Endothelial cell of umbilical vein (primary cell): Measurements from ENCODE around the gene OPTC. TPM values are rescaled to one million over a fixed set of nuclear protein-coding genes. Genes with fewer than 3 reads are reported as not detected.

Experiments used
- BruUV-seq: library from RNA; stranded (reverse); fragments of 400-500 nt; replicated peaks from 2 replicates; lab custom pipeline; 2021; lab: Mats Ljungman, UMichigan
- CTCF ChIA-PET: fragments of 300-600, 350-600 bp; sonication (Branson Sonifier 250); formaldehyde crosslinking; loops from one replicate; lab custom pipeline; 2021; ENCODE audit warnings: antibody characterized with exemption, inconsistent platforms; lab: Charles Lee
- POLR2A ChIA-PET: fragments of 300-600, 350-600 bp; sonication (Branson Sonifier 250); formaldehyde crosslinking; loops from one replicate; lab custom pipeline; 2021; ENCODE audit warnings: antibody characterized with exemption, inconsistent platforms; lab: Charles Lee
- DNase-seq: peaks from one replicate; pipeline ENCODE4 v3.0.0-alpha.2; 2011; ENCODE audit warnings: low read depth, low spot score
- FAIRE-seq: peaks from 2 replicates; lab custom pipeline; 2011; peaks lifted over from hg19 to GRCh38; lab: Jason Lieb, UNC
- H2AFZ ChIP-seq: 2 replicates; pipeline ENCODE4 v1.6.0; 2012; ENCODE audit warnings: low read depth, low read length, control low read depth, inconsistent platforms
- H3K27ac ChIP-seq: 2 replicates; pipeline ENCODE4 v1.5.1; 2011; ENCODE audit warnings: low read depth, mild to moderate bottlenecking, control low read depth, low read length, moderate library complexity; ENCODE audit not compliant: insufficient read depth
- H3K27me3 ChIP-seq, 2 experiments: 2 replicates each; pipeline versions ENCODE4 v1.6.0 to v1.6.1; 2011; ENCODE audit warnings: low read length in 2 of 2, mixed read lengths in 1 of 2; ENCODE audit not compliant: control insufficient read depth in 2 of 2, insufficient read depth in 2 of 2
- H3K36me3 ChIP-seq, 2 experiments: 2 replicates in 1 of 2; 3 replicates in 1 of 2; pipeline ENCODE4 v1.5.1; 2011; ENCODE audit warnings: low read length in 2 of 2, mild to moderate bottlenecking in 1 of 2, moderate library complexity in 1 of 2; ENCODE audit not compliant: control insufficient read depth in 2 of 2, insufficient read depth in 2 of 2; ENCODE audit errors: extremely low read depth in 1 of 2
- H3K4me1 ChIP-seq: 3 replicates; pipeline ENCODE4 v1.5.1; 2011; ENCODE audit warnings: mild to moderate bottlenecking, low read length; ENCODE audit not compliant: control insufficient read depth, insufficient read depth; ENCODE audit errors: extremely low read depth
- H3K4me2 ChIP-seq: 2 replicates; pipeline ENCODE4 v1.6.1; 2011; ENCODE audit warnings: low read length, control low read depth, mixed read lengths; ENCODE audit not compliant: insufficient read depth
- H3K4me3 ChIP-seq, 3 experiments: fragments of 200-600 bp in 1 of 3; sonication (generic), shearing (Covaris generic) in 1 of 3; replicated peaks in 1 of 3; 2 replicates each; pipeline ENCODE4 v1.5.1; 2011 to 2016; ENCODE audit warnings: control low read depth in 3 of 3, low read length in 3 of 3, mild to moderate bottlenecking in 2 of 3, inconsistent platforms in 1 of 3, low read depth in 1 of 3, moderate library complexity in 1 of 3; ENCODE audit not compliant: insufficient read depth in 1 of 3
- H3K79me2 ChIP-seq: 2 replicates; pipeline ENCODE4 v1.6.0; 2012; ENCODE audit warnings: low read length, inconsistent platforms; ENCODE audit not compliant: control insufficient read depth, insufficient read depth
- H3K9ac ChIP-seq: replicated peaks from 2 replicates; pipeline ENCODE3; 2011; ENCODE audit warnings: low read length, control low read depth; ENCODE audit not compliant: insufficient read depth; ENCODE audit errors: extremely low read depth
- H3K9me1 ChIP-seq: replicated peaks from 3 replicates; pipeline ENCODE4 v1.6.0; 2011; ENCODE audit warnings: mild to moderate bottlenecking, low read length; ENCODE audit not compliant: control insufficient read depth, insufficient read depth; ENCODE audit errors: extremely low read depth
- H3K9me3 ChIP-seq: replicated peaks from 2 replicates; pipeline ENCODE4 v1.5.1; 2012; ENCODE audit warnings: low read length, inconsistent platforms; ENCODE audit not compliant: control insufficient read depth, insufficient read depth
- H4K20me1 ChIP-seq: replicated peaks from 2 replicates; pipeline ENCODE3; 2011; ENCODE audit warnings: mild to moderate bottlenecking, low read length; ENCODE audit not compliant: control insufficient read depth, insufficient read depth; ENCODE audit errors: extremely low read depth
- CTCF ChIP-seq, 2 donors: IDR thresholded peaks; 1 replicate in 1 of 2; 2 replicates in 1 of 2; pipeline ENCODE4 v1.5.1; 2011; ENCODE audit warnings: low read length in 2 of 2, mild to moderate bottlenecking in 2 of 2, moderate library complexity in 2 of 2, control low read depth in 1 of 2, inconsistent platforms in 1 of 2, low read depth in 1 of 2; ENCODE audit not compliant: insufficient read depth in 1 of 2; ENCODE audit errors: extremely low read depth in 1 of 2
- EZH2 ChIP-seq: IDR thresholded peaks from 2 replicates; pipeline ENCODE4 v1.6.1; 2012; ENCODE audit warnings: borderline replicate concordance, low read depth, mild to moderate bottlenecking, moderate library complexity, low read length, inconsistent platforms; ENCODE audit not compliant: severe bottlenecking
- FOS ChIP-seq: IDR thresholded peaks from 2 replicates; pipeline ENCODE4 v1.6.1; 2011; ENCODE audit warnings: mild to moderate bottlenecking, low read length, moderate library complexity, borderline replicate concordance; ENCODE audit not compliant: insufficient read depth
- GATA2 ChIP-seq: IDR thresholded peaks from 2 replicates; pipeline ENCODE4 v1.7.0; 2011; ENCODE audit warnings: low read depth, mild to moderate bottlenecking, moderate library complexity, mixed read lengths, low read length; ENCODE audit not compliant: insufficient read length, insufficient read depth
- JUN ChIP-seq: IDR thresholded peaks from 2 replicates; pipeline ENCODE4 v1.6.1; 2011; ENCODE audit warnings: borderline replicate concordance, low read depth; ENCODE audit not compliant: insufficient read length, insufficient read depth
- MAX ChIP-seq: IDR thresholded peaks from 2 replicates; pipeline ENCODE4 v1.6.1; 2011; ENCODE audit not compliant: insufficient read depth, insufficient read length
- MYC ChIP-seq: IDR thresholded peaks from one replicate; pipeline ENCODE4 v1.6.1; 2011; ENCODE audit warnings: mild to moderate bottlenecking, low read depth, low read length
- POLR2A ChIP-seq: IDR thresholded peaks from 2 replicates; pipeline ENCODE4 v1.6.1; 2012; ENCODE audit warnings: low read depth, mild to moderate bottlenecking, control low read depth, low read length
- POLR2AphosphoS5 ChIP-seq: IDR thresholded peaks from 2 replicates; pipeline ENCODE4 v1.6.1; 2012; ENCODE audit warnings: low read depth, mild to moderate bottlenecking, control low read depth, low read length, moderate library complexity; ENCODE audit not compliant: insufficient read depth
- dilution Hi-C: fragments of 300-500 bp; cut with MboI; formaldehyde crosslinking; loops from one replicate; pipeline ENCODE4 v1.15.0; 2019; ENCODE audit warnings: low sequenced_read_pairs; ENCODE audit not compliant: extremely low pct_ligation_motif_present
- intact Hi-C: fragments of 100-400 bp; cut with micrococcal nuclease; formaldehyde crosslinking; loops from one replicate; pipeline ENCODE4 v1.10.0; 2022
- polyA plus RNA-seq, 4 experiments: library from polyadenylated mRNA; depleted of rRNA in 3 of 4; stranded (reverse) in 3 of 4; unstranded in 1 of 4; fragments of >200 nt; gene quantifications; 2 replicates each; pipeline versions ENCODE4 v1.2.1 to v1.2.3, GENCODE V29; 2011 to 2012; ENCODE audit warnings: missing spikeins in 1 of 4
- total RNA-seq: library from RNA; stranded (reverse); gene quantifications from 2 replicates; pipeline ENCODE4 v1.2.3, GENCODE V29; 2021

OPTC gene
- total and polyA plus RNA-seq, 2 donors (not counting 3 experiments of a cell fraction or from before 2014, with no cell fraction given), result not detected

- TF ChIP-seq JUN, result no peak
- no peak for TF ChIP-seq CTCF (IDR thresholded peaks at IDR 0.05; ENCODE audit: extremely low read depth in 1 of 2, insufficient read depth in 1 of 2, low read depth in 1 of 2, low read length in 2 of 2)
- TF ChIP-seq EZH2, result no peak
- TF ChIP-seq GATA2, result no peak
- no peak for TF ChIP-seq POLR2AphosphoS5
- no peak for TF ChIP-seq MYC
- TF ChIP-seq POLR2A, result no peak
- TF ChIP-seq MAX, result no peak
- no peak for TF ChIP-seq FOS
- Histone ChIP-seq H3K27ac (no peak overlapping the region), H3K27me3 (peaks cover 6 to 8% of the 10 kb centered on the region in 2 experiments), H3K36me3 (no peaks in the 10 kb centered on the region), H4K20me1 (no peaks in the 10 kb centered on the region), H3K79me2 (no peaks in the 10 kb centered on the region), H2AFZ (no peak overlapping the region), H3K4me1 (no peaks in the 10 kb centered on the region), H3K9me1 (no peaks in the 10 kb centered on the region), H3K9me3 (no peaks in the 10 kb centered on the region), H3K4me2 (no peak overlapping the region), H3K9ac (no peak overlapping the region), H3K4me3 (no peak overlapping the region)
- CTCF ChIA-PET, result interaction anchor here (0.9 to 7.3 kb wide), 3 partner anchors 14 to 223 kb away, joined by 4 to 125 read pairs (median 8); no protein-coding TSS in a partner anchor
- intact Hi-C loops, result no loop called here
- POLR2A ChIA-PET, result no interaction called here
- dilution Hi-C loops, result no loop called here
- FAIRE-seq, result no peak
- no TSS peak for BruUV-seq
- no peak for DNase-seq
Observed at GRCh38 chr1:203490607-203491006, 3.3 kb upstream of the OPTC start.
